Loucy (cell line): ENCODE results near the gene GREB1.

ENCODE experiments used
- H2AFZ ChIP-seq: fragments of 200-600 bp; sonication (generic); 2 replicates; pipeline ENCODE4 v1.6.0; 2016; ENCODE audit warnings: antibody characterized with exemption, mild to moderate bottlenecking, low read length, moderate library complexity
- H3F3A ChIP-seq: fragments of 200-600 bp; 2 replicates; pipeline ENCODE4 v1.6.0; 2016; ENCODE audit warnings: antibody characterized with exemption, low read depth, mild to moderate bottlenecking
- H3K27me3 ChIP-seq: fragments of 200-600 bp; sonication (generic); 2 replicates; pipeline ENCODE4 v1.6.1; 2014; ENCODE audit warnings: low read length, mild to moderate bottlenecking; ENCODE audit not compliant: insufficient read depth, poor library complexity, severe bottlenecking
- H3K36me3 ChIP-seq: fragments of 200-600 bp; sonication (generic); 2 replicates; pipeline ENCODE4 v1.6.1; 2016; ENCODE audit warnings: low read length; ENCODE audit not compliant: insufficient read depth
- H3K4me1 ChIP-seq: fragments of 200-600 bp; sonication (generic); 2 replicates; pipeline ENCODE4 v1.5.1; 2014; ENCODE audit warnings: low read length, mild to moderate bottlenecking; ENCODE audit not compliant: insufficient read depth, poor library complexity, severe bottlenecking
- H3K4me2 ChIP-seq: fragments of 200-600 bp; sonication (generic); 2 replicates; pipeline ENCODE4 v1.6.0; 2014; ENCODE audit warnings: antibody characterized with exemption, low read length, low read depth, mild to moderate bottlenecking; ENCODE audit not compliant: poor library complexity, severe bottlenecking
- H3K4me3 ChIP-seq: fragments of 200-600 bp; sonication (generic); 2 replicates; pipeline ENCODE4 v1.5.1; 2014; ENCODE audit warnings: low read length, mild to moderate bottlenecking, mixed read lengths; ENCODE audit not compliant: poor library complexity, severe bottlenecking
- H3K79me2 ChIP-seq: fragments of 200-600 bp; sonication (generic); 2 replicates; pipeline ENCODE4 v1.6.1; 2014; ENCODE audit warnings: low read length; ENCODE audit not compliant: insufficient read depth
- H3K9ac ChIP-seq: fragments of 200-600 bp; sonication (generic); 2 replicates; pipeline ENCODE4 v1.6.0; 2014; ENCODE audit warnings: mild to moderate bottlenecking, low read depth, low read length, moderate library complexity; ENCODE audit not compliant: poor library complexity, severe bottlenecking
- H3K9me2 ChIP-seq: fragments of 200-600 bp; sonication (generic); replicated peaks from 2 replicates; pipeline ENCODE4 v1.6.1; 2016; ENCODE audit warnings: low read depth, low read length, mixed read lengths
- H3K9me3 ChIP-seq: fragments of 200-600 bp; sonication (generic); 2 replicates; pipeline ENCODE4 v1.6.1; 2014; ENCODE audit warnings: mild to moderate bottlenecking, antibody characterized with exemption, low read length, low read depth; ENCODE audit not compliant: insufficient read depth
- H4K20me1 ChIP-seq: fragments of 200-600 bp; sonication (generic); 2 replicates; pipeline ENCODE4 v1.6.0; 2014; ENCODE audit warnings: antibody characterized with exemption, low read length, mild to moderate bottlenecking; ENCODE audit not compliant: insufficient read depth, poor library complexity, severe bottlenecking
- CTCF ChIP-seq: fragments of 200-600 bp; sonication (generic); conservative IDR thresholded peaks from 2 replicates; pipeline ENCODE4 v1.5.1; 2014; ENCODE audit warnings: mild to moderate bottlenecking, antibody characterized with exemption, low read length
- EZH2phosphoT487 ChIP-seq: fragments of 200-600 bp; IDR thresholded peaks from 2 replicates; pipeline ENCODE4 v1.6.1; 2018; ENCODE audit warnings: antibody characterized with exemption, mild to moderate bottlenecking, moderate library complexity, borderline replicate concordance

Gene GREB1

DNA sequence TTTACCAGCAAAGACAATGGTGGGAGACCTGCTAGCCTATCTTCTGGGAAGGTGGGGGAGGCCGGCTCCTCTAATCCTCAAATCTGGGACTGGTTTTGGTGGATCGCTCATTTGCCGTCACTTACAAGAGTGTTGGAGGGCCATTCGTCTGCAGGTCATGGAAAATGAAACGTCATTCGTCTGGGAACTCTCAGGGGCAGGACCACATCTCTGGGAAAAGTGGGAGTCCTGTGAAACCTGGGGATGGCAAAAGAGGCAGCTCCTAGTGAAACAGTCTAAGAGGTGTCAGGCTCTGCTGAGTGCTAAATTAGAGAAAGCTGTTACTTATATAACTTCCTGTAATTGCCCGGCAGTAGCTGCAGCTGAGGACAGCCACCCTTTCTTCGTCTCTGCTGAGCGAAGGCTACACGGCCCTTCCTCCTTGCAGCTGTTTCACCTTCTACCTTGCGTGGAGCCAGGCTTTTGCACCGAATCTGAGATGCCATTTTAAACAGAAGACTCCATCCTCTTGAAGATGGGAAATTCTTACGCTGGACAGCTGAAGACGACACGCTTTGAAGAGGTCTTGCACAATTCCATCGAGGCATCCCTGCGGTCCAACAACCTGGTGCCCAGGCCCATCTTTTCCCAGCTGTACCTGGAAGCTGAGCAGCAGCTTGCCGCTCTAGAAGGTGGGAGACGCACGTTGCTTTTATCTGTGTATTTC, 22.4 kb downstream of the GREB1 start:
- Histone ChIP-seq H4K20me1 (no peaks in the 10 kb centered on the region), H2AFZ (peak overlapping the region; percentile 23; the same call in 1 of the 2 replicates), H3F3A (no peaks in the 10 kb centered on the region), H3K9me3 (no peaks in the 10 kb centered on the region), H3K27me3 (no peaks in the 10 kb centered on the region), H3K9me2 (no peaks in the 10 kb centered on the region), H3K4me3 (peak overlapping the region; percentile 66), H3K36me3 (no peaks in the 10 kb centered on the region), H3K4me1 (peaks cover 57% of the 10 kb centered on the region), H3K9ac (peak overlapping the region; percentile 36), H3K79me2 (no peaks in the 10 kb centered on the region), H3K4me2 (peak overlapping the region; percentile 74)
- no peak for TF ChIP-seq EZH2phosphoT487
- TF ChIP-seq CTCF, result no peak

GRCh38 chr2:11558214-11558886, 24.5 kb downstream of the GREB1 start:
- peaks cover 57% of the 10 kb centered on the region for H3K4me1 ChIP-seq
- H3K9ac ChIP-seq, result peak overlapping the region; percentile 38
- H3K9me2 ChIP-seq, result no peaks in the 10 kb centered on the region
- H2AFZ ChIP-seq, result no peak overlapping the region
- no peaks in the 10 kb centered on the region for H3F3A ChIP-seq
- peak overlapping the region; percentile 74 for H3K4me2 ChIP-seq
- no peaks in the 10 kb centered on the region for H4K20me1 ChIP-seq
- H3K36me3 ChIP-seq, result no peaks in the 10 kb centered on the region
- TF ChIP-seq CTCF (no peak), EZH2phosphoT487 (peak; percentile 37; the same call in 1 of the 2 replicates)
- no peaks in the 10 kb centered on the region for H3K79me2 ChIP-seq
- no peaks in the 10 kb centered on the region for H3K27me3 ChIP-seq
- H3K4me3 ChIP-seq, result peak overlapping the region; percentile 66
- H3K9me3 ChIP-seq, result no peaks in the 10 kb centered on the region

DNA sequence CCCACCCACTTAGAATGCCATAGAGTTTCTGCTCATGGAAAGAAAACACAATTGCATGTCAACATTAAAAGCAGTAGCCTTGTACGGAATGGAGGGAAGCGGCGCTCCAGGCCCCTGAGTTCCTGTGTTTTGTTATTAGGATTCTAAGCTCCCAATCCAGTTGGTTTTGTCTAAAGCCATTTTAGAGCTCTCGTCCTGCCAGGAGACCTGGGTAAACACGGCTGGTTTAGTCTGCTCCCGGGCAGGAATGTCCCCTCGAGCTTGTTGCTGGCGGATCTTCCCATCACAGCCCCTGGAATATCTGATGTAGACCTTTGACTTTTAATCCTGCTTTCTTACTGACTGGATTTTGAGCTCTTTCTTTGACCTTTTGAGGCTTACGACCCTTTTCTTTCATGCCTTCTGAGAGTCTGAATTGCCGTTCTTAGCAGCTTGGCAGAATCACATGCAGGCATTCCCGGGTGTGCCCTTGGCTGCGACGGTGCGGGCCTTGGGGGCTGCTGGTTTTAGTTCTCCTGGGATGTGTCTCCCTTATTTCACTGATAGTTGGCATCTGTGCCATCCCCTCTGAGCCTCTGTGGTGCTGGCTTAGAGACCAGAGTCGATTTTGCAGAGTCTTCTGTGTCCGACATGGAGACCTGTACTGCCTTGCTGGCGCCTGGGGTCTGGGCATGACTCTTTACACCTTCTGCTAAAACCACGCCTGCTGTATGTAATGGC, 25.4 kb downstream of the GREB1 start:
- Histone ChIP-seq H2AFZ (no peak overlapping the region), H4K20me1 (no peaks in the 10 kb centered on the region), H3K4me2 (peak overlapping the region; percentile 74), H3K36me3 (no peaks in the 10 kb centered on the region), H3K4me1 (peaks cover 49% of the 10 kb centered on the region), H3K79me2 (no peaks in the 10 kb centered on the region), H3K9me3 (no peaks in the 10 kb centered on the region), H3K9ac (no peak overlapping the region), H3F3A (no peaks in the 10 kb centered on the region), H3K4me3 (peak overlapping the region; percentile 66), H3K9me2 (no peaks in the 10 kb centered on the region), H3K27me3 (no peaks in the 10 kb centered on the region)
- no peak for TF ChIP-seq EZH2phosphoT487
- TF ChIP-seq CTCF, result no peak
